Measurements from ENCODE around the gene CYTIP.

GRCh38 chr2:157473581-157473980 lies 29.7 kb upstream of the CYTIP start:
- TF ChIP-seq POLR2AphosphoS5 (IDR thresholded peaks at IDR 0.05; ENCODE audit: low read depth, low read length) (no peak), POLR2A (IDR thresholded peaks at IDR 0.05; ENCODE audit: low read depth, low read length) (no peak)
